Measurements from ENCODE around the gene CAND1.

Gene CAND1

DNA sequence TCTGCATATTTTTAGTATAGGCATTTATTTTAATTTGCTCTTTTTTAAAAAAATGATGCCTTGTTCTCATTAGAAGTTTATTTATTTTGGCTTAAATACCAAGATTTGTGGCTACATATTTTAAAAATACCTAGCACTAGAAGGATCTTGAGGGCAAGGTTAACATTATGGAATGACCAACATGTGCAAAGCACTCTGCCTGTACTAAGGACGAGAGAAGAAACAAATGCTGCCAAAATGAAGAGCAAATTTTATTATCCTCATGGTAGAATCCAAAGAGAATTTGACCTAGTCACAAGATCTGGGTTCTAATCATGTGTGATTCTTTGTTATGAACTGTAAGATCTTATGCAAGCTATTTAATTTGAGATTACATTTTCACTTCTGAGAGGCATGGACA is 2.8 kb downstream of the CAND1 start:
- no peaks in the 10 kb centered on the region for H3K27me3 ChIP-seq (replicated peaks; ENCODE audit: insufficient read depth, low read length)
- DNase-seq, result no peak
- peaks cover 36% of the 10 kb centered on the region for H3K4me1 ChIP-seq (ENCODE audit: low read length)
- no peaks in the 10 kb centered on the region for H3K9me2 ChIP-seq (replicated peaks; ENCODE audit: insufficient read depth, low read length)
- TF ChIP-seq, protein P1, sequence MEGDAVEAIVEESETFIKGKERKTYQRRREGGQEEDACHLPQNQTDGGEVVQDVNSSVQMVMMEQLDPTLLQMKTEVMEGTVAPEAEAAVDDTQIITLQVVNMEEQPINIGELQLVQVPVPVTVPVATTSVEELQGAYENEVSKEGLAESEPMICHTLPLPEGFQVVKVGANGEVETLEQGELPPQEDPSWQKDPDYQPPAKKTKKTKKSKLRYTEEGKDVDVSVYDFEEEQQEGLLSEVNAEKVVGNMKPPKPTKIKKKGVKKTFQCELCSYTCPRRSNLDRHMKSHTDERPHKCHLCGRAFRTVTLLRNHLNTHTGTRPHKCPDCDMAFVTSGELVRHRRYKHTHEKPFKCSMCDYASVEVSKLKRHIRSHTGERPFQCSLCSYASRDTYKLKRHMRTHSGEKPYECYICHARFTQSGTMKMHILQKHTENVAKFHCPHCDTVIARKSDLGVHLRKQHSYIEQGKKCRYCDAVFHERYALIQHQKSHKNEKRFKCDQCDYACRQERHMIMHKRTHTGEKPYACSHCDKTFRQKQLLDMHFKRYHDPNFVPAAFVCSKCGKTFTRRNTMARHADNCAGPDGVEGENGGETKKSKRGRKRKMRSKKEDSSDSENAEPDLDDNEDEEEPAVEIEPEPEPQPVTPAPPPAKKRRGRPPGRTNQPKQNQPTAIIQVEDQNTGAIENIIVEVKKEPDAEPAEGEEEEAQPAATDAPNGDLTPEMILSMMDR (IDR thresholded peaks at IDR 0.05; ENCODE audit: low read length), result no peak
- no peak overlapping the region for H3K27ac ChIP-seq (ENCODE audit: low read length)
- peaks cover 60% of the 10 kb centered on the region for H4K20me1 ChIP-seq (ENCODE audit: insufficient read depth, low read length)
- no peak overlapping the region for H3K9ac ChIP-seq (ENCODE audit: low read length)
- no peaks in the 10 kb centered on the region for H3K36me3 ChIP-seq (replicated peaks; ENCODE audit: insufficient read depth, low read length)
- H3K9me3 ChIP-seq (replicated peaks; ENCODE audit: insufficient read depth, low read length), result no peaks in the 10 kb centered on the region
- no peak overlapping the region for H2AFZ ChIP-seq (ENCODE audit: low read length)
- H3K79me2 ChIP-seq (ENCODE audit: low read length), result peaks cover 74% of the 10 kb centered on the region
- H3K4me2 ChIP-seq (ENCODE audit: low read depth, low read length), result peak overlapping the region; percentile 64
- H3F3A ChIP-seq (ENCODE audit: insufficient read depth, low read length), result peaks cover 27% of the 10 kb centered on the region
- no peak overlapping the region for H3K4me3 ChIP-seq (ENCODE audit: low read length)

DNA sequence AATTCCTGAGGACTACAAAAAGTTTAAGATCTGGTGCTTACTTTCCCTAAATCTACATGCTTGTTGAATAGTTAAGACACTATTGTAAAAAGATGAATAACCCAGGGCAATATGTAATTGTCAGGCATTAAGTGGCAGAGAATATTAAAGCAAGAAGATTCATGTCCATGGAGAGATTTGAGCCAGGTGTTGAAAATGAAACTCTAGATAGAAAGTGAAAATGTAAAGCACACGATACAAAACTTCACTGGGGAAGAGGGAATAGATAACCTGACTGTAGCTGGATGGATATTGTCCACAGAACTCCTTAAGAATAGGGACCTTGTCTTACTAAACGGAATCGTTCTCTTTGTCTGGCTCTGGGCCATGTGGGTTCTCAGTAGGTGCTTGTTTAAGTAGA is 5.0 kb downstream of the CAND1 start:
- Histone ChIP-seq H3K9ac (ENCODE audit: low read length) (no peak overlapping the region), H3K9me2 (replicated peaks; ENCODE audit: insufficient read depth, low read length) (no peaks in the 10 kb centered on the region), H3K4me3 (ENCODE audit: low read length) (no peak overlapping the region), H4K20me1 (ENCODE audit: insufficient read depth, low read length) (peaks cover 75% of the 10 kb centered on the region), H3K4me1 (ENCODE audit: low read length) (peaks cover 31% of the 10 kb centered on the region), H3K9me3 (replicated peaks; ENCODE audit: insufficient read depth, low read length) (no peaks in the 10 kb centered on the region), H3K79me2 (ENCODE audit: low read length) (peaks cover 97% of the 10 kb centered on the region), H2AFZ (ENCODE audit: low read length) (no peak overlapping the region), H3K36me3 (replicated peaks; ENCODE audit: insufficient read depth, low read length) (no peaks in the 10 kb centered on the region), H3F3A (ENCODE audit: insufficient read depth, low read length) (peaks cover 23% of the 10 kb centered on the region), H3K27ac (ENCODE audit: low read length) (no peak overlapping the region; the same call in 1 of the 2 replicates), H3K27me3 (replicated peaks; ENCODE audit: insufficient read depth, low read length) (no peaks in the 10 kb centered on the region), H3K4me2 (ENCODE audit: low read depth, low read length) (peak overlapping the region; percentile 40)
- DNase-seq, result peak; percentile 52
- TF ChIP-seq, protein P1 (IDR thresholded peaks at IDR 0.05; ENCODE audit: low read length), result no peak
- no peak for TF ChIP-seq EZH2phosphoT487 (IDR thresholded peaks at IDR 0.05; ENCODE audit: low read length)
- no peak for TF ChIP-seq EZH2 (optimal IDR thresholded peaks at IDR 0.05; ENCODE audit: low read depth, low read length)

DNA sequence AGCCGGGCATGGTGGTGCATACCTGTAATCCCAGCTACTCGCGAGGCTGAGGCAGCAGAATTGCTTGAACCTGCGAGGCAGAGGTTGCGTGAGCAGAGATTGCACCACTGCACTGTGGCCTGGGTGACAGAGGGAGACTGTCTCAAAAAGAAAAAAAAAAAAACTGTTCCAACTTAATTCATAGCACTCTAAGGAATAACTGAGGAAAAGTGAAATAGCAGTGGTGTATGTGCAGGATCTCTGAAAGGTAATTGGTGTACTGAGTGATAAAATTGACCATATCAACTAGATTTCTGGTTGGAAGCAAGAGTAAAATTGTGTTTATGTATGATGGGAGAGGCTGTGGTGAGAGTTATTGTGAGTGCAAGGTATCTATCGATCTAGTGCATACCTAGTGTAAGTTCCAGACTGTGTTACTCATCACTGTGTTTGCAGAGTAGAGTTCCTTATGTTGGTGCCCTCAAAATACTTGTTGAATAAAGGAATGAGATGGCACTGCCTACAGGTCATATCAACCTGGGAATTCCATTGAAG is 6.3 kb downstream of the CAND1 start:
- DNase-seq, result no peak
- no peak overlapping the region for H3K27ac ChIP-seq (ENCODE audit: low read length)
- H3K4me2 ChIP-seq (ENCODE audit: low read depth, low read length), result no peak overlapping the region
- no peak for TF ChIP-seq EZH2 (optimal IDR thresholded peaks at IDR 0.05; ENCODE audit: low read depth, low read length)
- TF ChIP-seq EZH2phosphoT487 (IDR thresholded peaks at IDR 0.05; ENCODE audit: low read length), result no peak
- TF ChIP-seq, protein P1 (IDR thresholded peaks at IDR 0.05; ENCODE audit: low read length), result no peak
- no peaks in the 10 kb centered on the region for H3K9me2 ChIP-seq (replicated peaks; ENCODE audit: insufficient read depth, low read length)
- peaks cover 87% of the 10 kb centered on the region for H4K20me1 ChIP-seq (ENCODE audit: insufficient read depth, low read length)
- peaks cover 31% of the 10 kb centered on the region for H3K4me1 ChIP-seq (ENCODE audit: low read length)
- H3K36me3 ChIP-seq (replicated peaks; ENCODE audit: insufficient read depth, low read length), result no peaks in the 10 kb centered on the region
- no peaks in the 10 kb centered on the region for H3K9me3 ChIP-seq (replicated peaks; ENCODE audit: insufficient read depth, low read length)
- H3K4me3 ChIP-seq (ENCODE audit: low read length), result no peak overlapping the region
- no peaks in the 10 kb centered on the region for H3K27me3 ChIP-seq (replicated peaks; ENCODE audit: insufficient read depth, low read length)
- H3K79me2 ChIP-seq (ENCODE audit: low read length), result peaks cover 99% of the 10 kb centered on the region
- no peak overlapping the region for H3K9ac ChIP-seq (ENCODE audit: low read length)
- H2AFZ ChIP-seq (ENCODE audit: low read length), result no peak overlapping the region
- peaks cover 13% of the 10 kb centered on the region; the same call in 1 of the 2 replicates for H3F3A ChIP-seq (ENCODE audit: insufficient read depth, low read length)
